ENCODE data around the gene GNB1.
"Not testable (repeated sequence)": the region's sequence is repeated elsewhere in the genome, so short reads cannot be mapped to it uniquely, and the experiment has no call there.

Gene GNB1

GRCh38 chr1:1890506-1891348, at the start of gene GNB1:
Gene GNB1, minus strand, starts transcription at chr1:1891087. Its CDS starts 65,634 bp downstream, at chr1:1825453.
- DNase-seq: peak; percentile 93

- DNase-seq: no peak
These were observed 49.2 kb upstream of the GNB1 start for GRCh38 chr1:1940123-1940425.

- DNase-seq: no peak
These were observed 48.6 kb upstream of the GNB1 start for GRCh38 chr1:1939296-1940122.

- no peak for DNase-seq
These were observed 47.9 kb upstream of the GNB1 start for GRCh38 chr1:1938613-1939295.

- DNase-seq: no peak
These were observed 47.3 kb upstream of the GNB1 start for GRCh38 chr1:1938276-1938573.

- no peak for DNase-seq
These were observed 46.8 kb upstream of the GNB1 start for GRCh38 chr1:1937549-1938275.

- DNase-seq: no peak
These were observed 46.2 kb upstream of the GNB1 start for GRCh38 chr1:1937061-1937460.

- not testable (repeated sequence) for DNase-seq
These were observed 44.0 kb upstream of the GNB1 start for GRCh38 chr1:1934848-1935247.

- no peak for DNase-seq
These were observed 39.0 kb upstream of the GNB1 start for GRCh38 chr1:1929639-1930545.

- DNase-seq: no peak
These were observed 38.3 kb upstream of the GNB1 start for GRCh38 chr1:1929102-1929638.

- DNase-seq: no peak
These were observed 37.6 kb upstream of the GNB1 start for GRCh38 chr1:1928231-1929101.

- DNase-seq: no peak
These were observed 36.9 kb upstream of the GNB1 start for GRCh38 chr1:1927751-1928150.

GRCh38 chr1:1926886-1927660, 36.2 kb upstream of the GNB1 start:
- no peak for DNase-seq

- no peak for DNase-seq
These were observed 35.5 kb upstream of the GNB1 start for GRCh38 chr1:1926346-1926811.

GRCh38 chr1:1925437-1926345, 34.8 kb upstream of the GNB1 start:
- DNase-seq: no peak

- no peak for DNase-seq
These were observed 34.0 kb upstream of the GNB1 start for GRCh38 chr1:1924849-1925248.

- no peak for DNase-seq
These were observed 33.5 kb upstream of the GNB1 start for GRCh38 chr1:1924386-1924785.

GRCh38 chr1:1922956-1923833, 32.3 kb upstream of the GNB1 start:
- DNase-seq: no peak

Data from NCI-H510A treated with DMSO at 0.1 percent for 48 hours (cell line).